Measurements from ENCODE around the gene SORCS3. TPM values are rescaled to one million over a fixed set of nuclear protein-coding genes. Genes with fewer than 3 reads are reported as not detected.

SORCS3 gene
- total RNA-seq, 2 experiments from 2014 or later: 1.7 to 2.1 TPM

- POLR2A ChIA-PET: no interaction called here
Measured at GRCh38 chr10:104683567-104683966, 42.5 kb downstream of the SORCS3 start.

GRCh38 chr10:104686829-104687228, 45.7 kb downstream of the SORCS3 start:
- ATAC-seq (ENCODE audit: poor library complexity) (no peak), DNase-seq (no peak)
- CTCF ChIA-PET: no interaction called here
- H3K4me3 Mint-ChIP-seq: no peak overlapping the region
- H3K4me1 Mint-ChIP-seq (ENCODE audit: low read depth): no peaks in the 10 kb centered on the region
- H3K27ac Mint-ChIP-seq: no peak overlapping the region
- Histone ChIP-seq H3K27ac (ENCODE audit: low read depth in 1 of 2, low read length in 2 of 2) (no peak overlapping the region), H3K4me3 (ENCODE audit: low read length) (no peak overlapping the region), H3K27me3 (ENCODE audit: control insufficient read depth in 1 of 2, insufficient read depth in 2 of 2, low read length in 2 of 2) (peaks cover 8 to 13% of the 10 kb centered on the region in 2 experiments), H3K4me1 (ENCODE audit: insufficient read depth, low read length) (no peaks in the 10 kb centered on the region), H3K36me3 (ENCODE audit: insufficient read depth, low read length) (no peaks in the 10 kb centered on the region), H3K9me3 (ENCODE audit: control insufficient read depth in 1 of 2, insufficient read depth in 1 of 2, low read length in 2 of 2) (peaks cover 0 to 4% of the 10 kb centered on the region in 2 experiments)
- POLR2A ChIA-PET: no interaction called here
- no peak for TF ChIP-seq CTCF (IDR thresholded peaks at IDR 0.05)
- intact Hi-C loops (cut with DNase I, micrococcal nuclease): no loop called here
- no peaks in the 10 kb centered on the region for H3K36me3 Mint-ChIP-seq (ENCODE audit: low read depth)
- no peaks in the 10 kb centered on the region for H3K9me3 Mint-ChIP-seq
- peaks cover 86% of the 10 kb centered on the region for H3K27me3 Mint-ChIP-seq

More at GRCh38 chr10:104683567-104683966, 42.5 kb downstream of the SORCS3 start:
- Histone ChIP-seq H3K27ac (ENCODE audit: low read depth in 1 of 2, low read length in 2 of 2) (no peak overlapping the region), H3K4me1 (ENCODE audit: insufficient read depth, low read length) (no peaks in the 10 kb centered on the region), H3K36me3 (ENCODE audit: insufficient read depth, low read length) (no peaks in the 10 kb centered on the region), H3K9me3 (ENCODE audit: control insufficient read depth in 1 of 2, insufficient read depth in 1 of 2, low read length in 2 of 2) (peaks cover 0 to 4% of the 10 kb centered on the region in 2 experiments), H3K27me3 (ENCODE audit: control insufficient read depth in 1 of 2, insufficient read depth in 2 of 2, low read length in 2 of 2) (peaks cover 9 to 12% of the 10 kb centered on the region in 2 experiments), H3K4me3 (ENCODE audit: low read length) (no peak overlapping the region)
- ATAC-seq (ENCODE audit: poor library complexity) (no peak), DNase-seq (no peak)
- no peak overlapping the region for H3K27ac Mint-ChIP-seq
- peaks cover 90% of the 10 kb centered on the region for H3K27me3 Mint-ChIP-seq
- no peaks in the 10 kb centered on the region for H3K36me3 Mint-ChIP-seq (ENCODE audit: low read depth)
- no peaks in the 10 kb centered on the region for H3K9me3 Mint-ChIP-seq
- no peak overlapping the region for H3K4me3 Mint-ChIP-seq
- no peak for TF ChIP-seq CTCF (IDR thresholded peaks at IDR 0.05)
- no peaks in the 10 kb centered on the region for H3K4me1 Mint-ChIP-seq (ENCODE audit: low read depth)
- CTCF ChIA-PET: no interaction called here
- intact Hi-C loops (cut with DNase I, micrococcal nuclease): no loop called here

GRCh38 chr10:104688251-104689042, 47.4 kb downstream of the SORCS3 start:
- Mint-ChIP-seq H3K9me3 (no peaks in the 10 kb centered on the region), H3K4me3 (no peak overlapping the region), H3K27ac (no peak overlapping the region), H3K4me1 (ENCODE audit: low read depth) (no peaks in the 10 kb centered on the region), H3K27me3 (peaks cover 90% of the 10 kb centered on the region), H3K36me3 (ENCODE audit: low read depth) (no peaks in the 10 kb centered on the region)
- TF ChIP-seq CTCF (IDR thresholded peaks at IDR 0.05): no peak
- Histone ChIP-seq H3K4me3 (ENCODE audit: low read length) (no peak overlapping the region), H3K4me1 (ENCODE audit: insufficient read depth, low read length) (no peaks in the 10 kb centered on the region), H3K9me3 (ENCODE audit: control insufficient read depth in 1 of 2, insufficient read depth in 1 of 2, low read length in 2 of 2) (peaks cover 0 to 4% of the 10 kb centered on the region in 2 experiments), H3K27me3 (ENCODE audit: control insufficient read depth in 1 of 2, insufficient read depth in 2 of 2, low read length in 2 of 2) (peaks cover 7% of the 10 kb centered on the region in 2 experiments), H3K27ac (ENCODE audit: low read depth in 1 of 2, low read length in 2 of 2) (no peak overlapping the region), H3K36me3 (ENCODE audit: insufficient read depth, low read length) (no peaks in the 10 kb centered on the region)
- intact Hi-C loops (cut with DNase I, micrococcal nuclease): no loop called here
- no peak for DNase-seq
- POLR2A ChIA-PET: no interaction called here
- ATAC-seq (ENCODE audit: poor library complexity): no peak
- CTCF ChIA-PET: no interaction called here
